ENCODE data around the gene BMX.

BMX gene

DNA sequence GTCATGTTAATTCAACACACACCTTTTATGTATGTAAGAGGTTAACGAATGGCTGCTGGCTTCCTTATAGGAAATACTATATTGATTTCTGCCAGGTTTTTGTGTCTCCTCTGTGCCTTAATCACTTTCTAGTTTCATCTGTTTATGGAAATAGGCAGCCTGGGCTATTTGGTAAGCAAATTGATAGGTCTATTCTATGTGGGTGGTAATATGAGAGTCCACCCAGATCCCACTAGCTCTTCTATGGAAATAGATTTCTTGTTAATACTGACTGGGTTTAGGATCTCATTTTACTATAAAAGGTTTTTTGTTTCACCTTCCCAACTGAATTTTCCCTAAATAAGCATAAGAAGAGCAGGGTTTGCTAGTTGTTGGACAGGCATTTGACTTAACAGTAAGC is 4.1 kb downstream of the BMX start:
- H3K4me3 ChIP-seq, result no peak overlapping the region
- H3K27ac ChIP-seq, result no peak overlapping the region
- no peak for DNase-seq (ENCODE audit: low spot score)
- no peak for TF ChIP-seq CTCF (IDR thresholded peaks at IDR 0.05)

GRCh38 chrX:15505101-15505500 is 4.5 kb downstream of the BMX start:
- TF ChIP-seq CTCF (IDR thresholded peaks at IDR 0.05), result no peak
- Histone ChIP-seq H3K4me3 (no peak overlapping the region), H3K27ac (no peak overlapping the region)
- DNase-seq (ENCODE audit: low spot score), result no peak

- Histone ChIP-seq H3K27ac (no peak overlapping the region), H3K4me3 (no peak overlapping the region)
- no peak for TF ChIP-seq CTCF (IDR thresholded peaks at IDR 0.05)
- no peak for DNase-seq (ENCODE audit: low spot score)
These were observed 6.4 kb downstream of the BMX start for GRCh38 chrX:15507005-15507404.

DNA sequence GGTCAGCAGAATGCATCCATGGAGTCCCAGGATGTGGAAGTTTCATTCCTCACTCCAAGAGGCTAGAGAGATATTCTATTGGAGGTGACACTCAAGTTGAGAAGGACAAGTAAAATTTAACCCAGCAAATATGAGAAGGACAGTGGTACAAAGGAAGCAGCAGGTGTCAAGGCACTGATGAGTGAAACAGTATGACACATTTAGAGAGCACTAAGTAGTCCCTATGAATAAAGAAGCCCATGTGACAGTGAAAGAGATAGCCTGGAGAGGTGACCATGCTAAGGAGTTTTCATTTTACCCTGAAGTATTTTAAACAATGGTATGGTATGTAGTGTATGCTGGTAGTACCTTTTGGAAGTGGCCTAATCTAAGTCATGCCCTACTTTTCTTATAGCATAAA is 9.2 kb downstream of the BMX start:
- no peak for DNase-seq (ENCODE audit: low spot score)
- no peak overlapping the region for H3K27ac ChIP-seq
- no peak for TF ChIP-seq CTCF (IDR thresholded peaks at IDR 0.05)
- H3K4me3 ChIP-seq, result no peak overlapping the region

DNA sequence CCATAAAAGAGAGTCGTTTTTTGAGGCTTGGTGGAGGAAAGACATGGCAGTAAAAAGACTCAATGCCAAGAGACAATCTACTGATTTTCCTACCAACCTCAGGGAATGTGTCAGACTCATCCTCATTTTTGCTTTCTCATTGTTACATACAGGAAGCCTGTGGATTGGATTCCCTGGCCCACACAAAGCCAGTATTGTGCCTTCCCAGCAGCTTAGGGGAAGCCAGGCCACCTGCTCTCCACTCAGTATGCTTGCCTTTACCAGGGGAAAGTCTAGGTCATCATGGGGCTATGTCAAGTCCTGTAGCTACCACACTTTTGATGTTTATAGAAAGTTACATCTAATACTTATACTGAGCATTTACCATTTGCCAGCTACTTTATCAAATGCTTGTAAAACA is 11.0 kb downstream of the BMX start:
- no peak for DNase-seq (ENCODE audit: low spot score)
- no peak overlapping the region for H3K4me3 ChIP-seq
- no peak for TF ChIP-seq CTCF (IDR thresholded peaks at IDR 0.05)
- no peak overlapping the region for H3K27ac ChIP-seq

DNA sequence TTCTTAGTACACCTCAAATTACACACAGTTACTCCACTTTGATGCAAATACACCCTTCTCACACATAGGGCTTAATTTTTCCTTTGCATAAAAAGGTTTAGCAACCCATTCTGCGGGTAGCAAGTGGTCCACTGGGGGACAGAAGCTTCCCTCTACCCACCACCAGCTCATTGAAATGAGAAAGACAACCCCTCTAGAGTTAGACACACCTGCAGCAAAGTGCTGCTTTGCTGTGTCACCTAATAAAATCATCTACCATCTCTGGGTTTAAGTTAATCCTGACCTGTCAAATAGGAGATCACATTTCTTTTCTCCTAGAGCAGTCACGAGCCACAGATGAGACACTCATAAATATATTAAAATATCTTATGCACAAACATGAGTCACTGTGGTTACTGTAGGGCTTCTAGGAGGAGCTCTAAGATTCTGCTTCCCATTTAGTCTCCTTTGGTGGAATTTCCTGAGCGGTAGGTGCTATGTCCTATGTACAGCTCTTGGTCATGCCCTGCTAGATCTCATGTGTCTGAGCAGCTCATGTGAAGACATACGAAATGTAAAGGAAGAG is 11.9 kb downstream of the BMX start:
- no peak for DNase-seq (ENCODE audit: low spot score)
- no peak for TF ChIP-seq CTCF (IDR thresholded peaks at IDR 0.05)
- no peak overlapping the region for H3K27ac ChIP-seq
- no peak overlapping the region for H3K4me3 ChIP-seq

DNA sequence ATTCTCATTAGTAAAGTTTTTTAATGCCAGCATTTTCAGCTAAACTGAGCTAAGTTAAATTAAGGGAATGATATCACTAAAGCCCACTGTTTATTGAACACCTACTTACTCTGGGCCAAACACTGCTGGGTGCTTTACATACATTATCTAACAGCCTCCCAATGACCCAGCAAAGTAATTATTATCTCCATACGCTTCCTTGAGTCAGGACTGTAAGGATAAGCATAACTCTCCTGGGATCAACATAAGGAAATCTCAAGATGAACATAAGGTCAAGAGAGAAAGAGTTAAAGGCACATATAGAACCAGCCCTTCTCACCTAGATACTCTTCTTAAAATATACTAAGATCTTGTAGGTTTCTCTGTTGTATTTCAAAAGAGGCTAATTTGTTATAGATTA is 13.7 kb downstream of the BMX start:
- no peak for TF ChIP-seq CTCF (IDR thresholded peaks at IDR 0.05)
- no peak for DNase-seq (ENCODE audit: low spot score)
- Histone ChIP-seq H3K4me3 (no peak overlapping the region), H3K27ac (no peak overlapping the region)
